Smooth muscle cell (in vitro differentiated cells): ENCODE measurements around the gene HOXB6. TPM values are rescaled to one million over a fixed set of nuclear protein-coding genes. Genes with fewer than 3 reads are reported as not detected.

Source experiments
- DNase-seq: peaks from one replicate; lab custom pipeline; 2025; ENCODE audit not compliant: unreplicated experiment; lab: John Stamatoyannopoulos, UW
- H2AFZ ChIP-seq: fragments of 200-600 bp; sonication (generic); 2 replicates; pipeline ENCODE4 v1.6.0; 2016; ENCODE audit warnings: antibody characterized with exemption, low read depth, mild to moderate bottlenecking
- H3F3A ChIP-seq: fragments of 200-600 bp; sonication (generic); 2 replicates; pipeline ENCODE4 v1.6.0; 2017; ENCODE audit warnings: antibody characterized with exemption, low read depth
- H3K27ac ChIP-seq: fragments of 200-600 bp; sonication (generic); 2 replicates; pipeline ENCODE4 v1.5.1; 2016; ENCODE audit warnings: low read depth, mild to moderate bottlenecking
- H3K27me3 ChIP-seq: fragments of 200-600 bp; sonication (generic); 2 replicates; pipeline ENCODE4 v1.6.1; 2016; ENCODE audit warnings: low read depth, mild to moderate bottlenecking
- H3K36me3 ChIP-seq: fragments of 200-600 bp; sonication (generic); 2 replicates; pipeline ENCODE4 v1.5.1; 2016; ENCODE audit warnings: low read depth
- H3K4me1 ChIP-seq: fragments of 200-600 bp; sonication (generic); 2 replicates; pipeline ENCODE4 v1.5.1; 2016; ENCODE audit warnings: low read depth
- H3K4me2 ChIP-seq: fragments of 200-600 bp; sonication (generic); 2 replicates; pipeline ENCODE4 v1.6.0; 2016; ENCODE audit warnings: mild to moderate bottlenecking
- H3K4me3 ChIP-seq: fragments of 200-600 bp; sonication (generic); 2 replicates; pipeline ENCODE4 v1.5.1; 2016; ENCODE audit warnings: mild to moderate bottlenecking
- H3K79me2 ChIP-seq: fragments of 200-600 bp; sonication (generic); 2 replicates; pipeline ENCODE4 v1.6.0; 2016; ENCODE audit warnings: low read depth, mild to moderate bottlenecking
- H3K9ac ChIP-seq: fragments of 200-600 bp; sonication (generic); 2 replicates; pipeline ENCODE4 v1.6.0; 2016; ENCODE audit warnings: low read depth
- H3K9me3 ChIP-seq: fragments of 200-600 bp; sonication (generic); replicated peaks from 2 replicates; pipeline ENCODE4 v1.5.1; 2016; ENCODE audit warnings: low read depth
- H4K20me1 ChIP-seq: fragments of 200-600 bp; sonication (generic); 2 replicates; pipeline ENCODE4 v1.6.0; 2016; ENCODE audit warnings: low read depth
- CTCF ChIP-seq: fragments of 200-600 bp; sonication (generic); IDR thresholded peaks from 2 replicates; pipeline ENCODE4 v1.5.1; 2017; ENCODE audit warnings: borderline replicate concordance, mild to moderate bottlenecking, antibody characterized with exemption; ENCODE audit not compliant: insufficient read depth, poor library complexity, severe bottlenecking
- WGBS: methylation state at CpG from one replicate; pipeline ENCODE4 v1.1.7; 2016; ENCODE audit warnings: low lambda C conversion rate; 5-methylcytosine and 5-hydroxymethylcytosine counted together
- polyA plus RNA-seq: library from polyadenylated mRNA; unstranded; fragments of >200 nt; fragmentation: Nextera tagmentation; extraction: Ambion mirVana; gene quantifications from 2 replicates; pipeline ENCODE4 v1.2.1, GENCODE V29; 2016
- total RNA-seq: library from RNA; depleted of rRNA; stranded (reverse); fragments of >200 nt; gene quantifications from 2 replicates; pipeline ENCODE4 v1.2.3, GENCODE V29; 2014

HOXB6 gene
- total and polyA plus RNA-seq, 2 experiments from 2014 or later = 6.3 to 9.3 TPM

GRCh38 chr17:48553826-48554225, 51.0 kb downstream of the HOXB6 start:
- WGBS = 96% methylated on average over 1 of the region's 1 CpG
- Histone ChIP-seq H3K27ac (no peak overlapping the region), H3K4me2 (peak overlapping the region; percentile 91), H2AFZ (no peak overlapping the region), H3K9ac (no peak overlapping the region), H3K79me2 (peaks cover 17% of the 10 kb centered on the region), H4K20me1 (peaks cover 60% of the 10 kb centered on the region), H3K4me3 (no peak overlapping the region), H3K9me3 (no peaks in the 10 kb centered on the region), H3K4me1 (no peaks in the 10 kb centered on the region), H3K36me3 (no peaks in the 10 kb centered on the region), H3F3A (peaks cover 10% of the 10 kb centered on the region), H3K27me3 (peaks cover 60% of the 10 kb centered on the region)
- DNase-seq = no peak
- no peak for TF ChIP-seq CTCF

GRCh38 chr17:48553190-48553547, 51.6 kb downstream of the HOXB6 start:
- Histone ChIP-seq H3K4me2 (no peak overlapping the region), H3K4me3 (no peak overlapping the region), H4K20me1 (peaks cover 53% of the 10 kb centered on the region), H3K27ac (no peak overlapping the region), H3K79me2 (peaks cover 17% of the 10 kb centered on the region), H2AFZ (no peak overlapping the region), H3F3A (peaks cover 14% of the 10 kb centered on the region), H3K4me1 (no peaks in the 10 kb centered on the region), H3K9me3 (no peaks in the 10 kb centered on the region), H3K9ac (no peak overlapping the region), H3K27me3 (peaks cover 53% of the 10 kb centered on the region), H3K36me3 (no peaks in the 10 kb centered on the region)
- WGBS = 76% methylated on average over 5 of the region's 5 CpGs
- TF ChIP-seq CTCF = no peak
- no peak for DNase-seq

- no peaks in the 10 kb centered on the region for H3K4me1 ChIP-seq
- DNase-seq = no peak
- no peak overlapping the region for H3K27ac ChIP-seq
- peaks cover 51% of the 10 kb centered on the region for H3K27me3 ChIP-seq
- H3K9ac ChIP-seq = no peak overlapping the region
- H3K4me2 ChIP-seq = no peak overlapping the region
- H3K9me3 ChIP-seq = no peaks in the 10 kb centered on the region
- peaks cover 17% of the 10 kb centered on the region for H3K79me2 ChIP-seq
- H2AFZ ChIP-seq = no peak overlapping the region
- TF ChIP-seq CTCF = no peak
- H3F3A ChIP-seq = peaks cover 14% of the 10 kb centered on the region
- peaks cover 48% of the 10 kb centered on the region for H4K20me1 ChIP-seq
- 55% methylated on average over 7 of the region's 11 CpGs for WGBS
- no peaks in the 10 kb centered on the region for H3K36me3 ChIP-seq
- H3K4me3 ChIP-seq = no peak overlapping the region
These were observed 52.2 kb downstream of the HOXB6 start for GRCh38 chr17:48552466-48553189.
